Middle frontal gyrus (tissue), 1 donor: ENCODE data around the gene GINS2.

Experiments
- DNase-seq: peaks from one replicate; pipeline ENCODE4 v3.0.0-alpha.2; 2015; ENCODE audit warnings: low spot score; ENCODE audit errors: extremely low spot score

Gene GINS2

GRCh38 chr16:85668676-85669424, 19.9 kb downstream of the GINS2 start:
- DNase-seq, result no peak

GRCh38 chr16:85667841-85668413, 20.8 kb downstream of the GINS2 start:
- DNase-seq, result no peak

GRCh38 chr16:85667261-85667660, 21.5 kb downstream of the GINS2 start:
- DNase-seq, result no peak

- no peak for DNase-seq
Observed at GRCh38 chr16:85665929-85666328, 22.8 kb downstream of the GINS2 start.

GRCh38 chr16:85665373-85665740, 23.4 kb downstream of the GINS2 start:
- no peak for DNase-seq

- no peak for DNase-seq
Observed at GRCh38 chr16:85664580-85665372, 24.0 kb downstream of the GINS2 start.

- DNase-seq, result no peak
Observed at GRCh38 chr16:85663891-85664321, 24.8 kb downstream of the GINS2 start.

GRCh38 chr16:85662976-85663830, 25.6 kb downstream of the GINS2 start:
- no peak for DNase-seq

- DNase-seq, result no peak
Observed at GRCh38 chr16:85662482-85662812, 26.3 kb downstream of the GINS2 start.

- DNase-seq, result no peak
Observed at GRCh38 chr16:85661740-85662481, 26.8 kb downstream of the GINS2 start.

- DNase-seq, result no peak
Observed at GRCh38 chr16:85660843-85661739, 27.7 kb downstream of the GINS2 start.

GRCh38 chr16:85659805-85660511, 28.8 kb downstream of the GINS2 start:
- no peak for DNase-seq

GRCh38 chr16:85659336-85659735, 29.4 kb downstream of the GINS2 start:
- no peak for DNase-seq

GRCh38 chr16:85658504-85659326, 30.0 kb downstream of the GINS2 start:
- no peak for DNase-seq

- no peak for DNase-seq
Observed at GRCh38 chr16:85657996-85658395, 30.8 kb downstream of the GINS2 start.

- no peak for DNase-seq
Observed at GRCh38 chr16:85657267-85657650, 31.5 kb downstream of the GINS2 start.

GRCh38 chr16:85656351-85657266, 32.1 kb downstream of the GINS2 start:
- no peak for DNase-seq
